GM12801 (cell line): ENCODE data around the gene DMC1.

Source experiments
- CTCF ChIP-seq: IDR thresholded peaks from one replicate; pipeline ENCODE4 v1.5.1; 2011; ENCODE audit warnings: control low read depth; ENCODE audit not compliant: insufficient read length; ENCODE audit errors: extremely low read depth

DMC1 gene

GRCh38 chr22:38504731-38505540 is 65.0 kb downstream of the DMC1 start:
- TF ChIP-seq CTCF = no peak

GRCh38 chr22:38503021-38503420 is 67.0 kb downstream of the DMC1 start:
- no peak for TF ChIP-seq CTCF

- no peak for TF ChIP-seq CTCF
Measured at GRCh38 chr22:38501797-38502672, 67.9 kb downstream of the DMC1 start.

GRCh38 chr22:38497869-38498268 is 72.1 kb downstream of the DMC1 start:
- no peak for TF ChIP-seq CTCF

GRCh38 chr22:38494939-38495338 is 75.0 kb downstream of the DMC1 start:
- TF ChIP-seq CTCF = no peak

GRCh38 chr22:38494498-38494897 is 75.5 kb downstream of the DMC1 start:
- no peak for TF ChIP-seq CTCF

- no peak for TF ChIP-seq CTCF
Measured at GRCh38 chr22:38491707-38492348, 78.2 kb downstream of the DMC1 start.
